Lower leg skin (tissue), 3 donors: Measurements from ENCODE around the gene IL36G.

ENCODE experiments used
- CTCF ChIP-seq, 3 donors: fragments of 450-650 bp; IDR thresholded peaks; one replicate each; pipeline ENCODE4 v1.5.1; 2016; ENCODE audit warnings: antibody characterized with exemption in 3 of 3, mild to moderate bottlenecking in 3 of 3, moderate library complexity in 2 of 3
- POLR2A ChIP-seq, 2 donors: fragments of 450-650 bp; IDR thresholded peaks; one replicate each; pipeline ENCODE4 v1.6.1; 2016 to 2017; ENCODE audit warnings: antibody characterized with exemption in 2 of 2, mild to moderate bottlenecking in 1 of 2, moderate library complexity in 1 of 2

- TF ChIP-seq CTCF (IDR thresholded peaks at IDR 0.05) (no peak), POLR2A (IDR thresholded peaks at IDR 0.05) (no peak)
Observed at GRCh38 chr2:112938904-112939303, 38.9 kb upstream of the IL36G start.
